ENCODE measurements around the gene DNAH6.
A peak's percentile ranks its signal among the peaks of the same experiment; 100 is the strongest.
"Not testable (repeated sequence)": the region's sequence is repeated elsewhere in the genome, so short reads cannot be mapped to it uniquely, and the experiment has no call there.

Gene DNAH6

DNA sequence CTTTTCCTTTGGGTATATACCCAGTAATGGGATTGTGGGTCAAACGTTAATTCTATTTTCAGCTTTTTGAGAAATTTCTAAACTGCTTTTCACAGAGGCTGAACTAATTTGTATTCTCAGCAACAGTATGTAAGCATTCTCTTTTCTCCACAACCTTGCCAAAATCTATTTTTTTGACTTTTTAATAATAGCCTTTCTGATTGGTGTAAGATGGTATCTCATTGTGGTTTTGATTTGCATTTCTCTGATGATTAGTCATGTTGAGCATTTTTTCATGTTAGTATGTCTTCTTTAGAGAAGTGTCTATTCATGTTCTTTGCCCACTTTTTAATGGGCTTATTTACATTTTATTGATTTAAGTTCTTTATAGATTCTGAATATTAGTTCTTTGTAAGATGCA is 219.1 kb downstream of the DNAH6 start:
- no peak for DNase-seq (ENCODE audit: low read depth, low spot score)

GRCh38 chr2:84741182-84741822 is 225.0 kb downstream of the DNAH6 start:
- peak; percentile 2 for DNase-seq (ENCODE audit: low read depth, low spot score)

DNA sequence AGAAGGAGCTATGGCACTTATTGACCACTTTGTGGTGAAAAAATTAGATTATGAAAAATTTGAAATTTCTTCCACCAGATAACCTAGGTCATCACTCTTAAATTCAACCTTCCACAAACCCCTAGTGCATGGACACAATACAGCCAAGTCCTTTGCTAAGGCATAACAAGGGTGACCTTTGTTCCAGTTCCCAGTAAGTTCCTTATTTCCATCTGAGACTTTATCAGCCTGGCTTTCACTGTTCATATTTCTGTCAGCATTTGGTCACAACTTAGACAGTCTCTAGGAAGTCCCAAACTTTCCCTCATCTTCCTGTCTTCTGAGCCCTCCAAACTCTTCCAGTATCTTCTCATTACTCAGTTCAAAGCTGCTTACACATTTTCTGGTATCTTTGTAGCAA is 232.0 kb downstream of the DNAH6 start:
- no peak for DNase-seq (ENCODE audit: low read depth, low spot score)

DNA sequence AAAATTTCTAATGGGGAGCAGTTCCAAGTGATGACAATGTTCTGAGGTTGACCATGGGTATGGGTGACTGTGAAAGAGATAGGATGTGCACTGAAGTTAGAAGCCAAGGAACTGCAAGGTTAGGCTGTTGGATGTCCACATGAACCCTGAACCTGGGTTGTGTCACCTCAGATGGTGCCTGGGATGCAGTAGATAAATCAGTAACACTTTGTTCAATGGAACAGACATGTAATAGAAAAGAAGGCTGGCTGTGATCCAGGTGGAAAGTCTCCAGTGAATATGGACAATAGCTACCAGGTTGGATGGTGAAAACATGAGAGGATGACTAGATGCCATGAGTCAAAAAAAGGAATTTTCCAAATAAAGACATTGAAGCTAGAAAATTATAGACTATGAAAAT is 233.1 kb downstream of the DNAH6 start:
- no peak for DNase-seq (ENCODE audit: low read depth, low spot score)

DNA sequence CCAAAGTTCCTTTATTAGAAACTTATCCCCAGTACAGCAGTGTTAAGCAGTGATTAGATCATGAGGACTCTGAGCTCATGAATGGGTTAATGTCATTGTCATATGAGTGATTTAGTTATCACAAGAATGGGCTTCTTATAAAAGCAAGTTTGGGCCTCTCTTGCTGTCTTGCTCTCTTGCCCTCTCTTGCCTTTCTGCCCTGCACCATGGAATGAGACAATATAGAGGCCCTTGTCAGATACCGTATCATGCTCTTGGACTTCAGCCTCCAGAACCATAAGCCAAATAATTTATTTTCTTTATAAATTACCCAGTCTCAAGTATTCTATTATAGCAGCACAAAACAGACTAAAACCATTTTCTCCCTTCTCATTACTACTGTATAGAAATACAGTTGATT is 238.8 kb downstream of the DNAH6 start:
- DNase-seq (ENCODE audit: low read depth, low spot score), result no peak

DNA sequence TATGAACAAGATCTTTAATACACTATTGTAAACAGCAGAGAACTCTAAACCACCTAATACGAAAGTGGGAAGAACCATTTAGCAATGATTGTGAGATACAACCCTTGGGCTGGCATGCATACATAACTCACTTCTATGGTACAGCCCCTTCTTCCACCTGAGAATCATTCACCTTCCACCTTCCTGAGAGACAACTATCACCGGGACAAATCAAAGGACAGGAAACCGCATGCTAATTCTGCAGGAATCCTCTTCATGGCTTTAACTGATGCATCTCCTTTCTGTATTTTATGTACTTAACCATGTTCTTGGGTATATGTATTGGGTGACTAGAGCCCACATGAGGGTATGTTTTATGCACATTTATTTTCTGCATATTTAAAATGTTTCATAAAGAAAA is 241.3 kb downstream of the DNAH6 start:
- no peak for DNase-seq (ENCODE audit: low read depth, low spot score)

DNA sequence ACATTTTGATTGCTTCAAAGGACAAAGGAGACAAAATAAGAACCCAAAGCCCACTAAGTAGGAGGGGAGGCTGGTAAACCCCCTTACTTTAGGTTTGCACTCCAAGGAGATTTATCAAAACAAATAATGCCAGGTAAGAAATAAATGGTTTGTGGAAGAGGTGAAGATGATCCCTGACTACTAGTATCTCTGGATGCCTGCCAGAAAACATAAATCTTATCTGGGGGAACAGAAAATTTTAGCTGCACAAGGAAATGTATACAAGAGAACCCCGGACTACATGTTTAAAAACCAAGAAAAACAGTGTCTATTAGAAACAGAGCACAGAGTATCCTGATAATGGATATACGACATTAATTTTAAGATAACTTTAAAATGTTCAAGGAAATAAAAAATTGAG is 250.5 kb downstream of the DNAH6 start:
- no peak for DNase-seq (ENCODE audit: low read depth, low spot score)

- no peak for DNase-seq (ENCODE audit: low read depth, low spot score)
These were observed 252.5 kb downstream of the DNAH6 start for GRCh38 chr2:84768840-84769239.

DNA sequence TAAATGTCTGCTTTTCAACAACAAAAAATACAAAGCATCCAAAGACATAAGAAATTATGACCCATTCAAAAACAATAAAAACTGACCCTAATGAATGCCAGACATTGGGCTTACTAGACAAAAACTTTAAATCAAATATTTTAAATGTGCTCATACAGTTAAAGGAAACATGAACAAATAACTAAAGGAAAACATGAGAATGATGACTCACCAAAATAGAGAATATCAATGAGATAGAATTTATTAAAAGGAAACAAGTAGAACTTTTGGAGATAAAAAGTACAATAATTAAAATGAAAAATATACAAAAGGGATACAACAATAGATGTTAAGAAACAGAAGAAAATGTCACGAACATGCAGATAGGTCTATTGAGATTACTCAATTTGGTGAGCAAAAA is 254.0 kb downstream of the DNAH6 start:
- no peak for DNase-seq (ENCODE audit: low read depth, low spot score)

DNA sequence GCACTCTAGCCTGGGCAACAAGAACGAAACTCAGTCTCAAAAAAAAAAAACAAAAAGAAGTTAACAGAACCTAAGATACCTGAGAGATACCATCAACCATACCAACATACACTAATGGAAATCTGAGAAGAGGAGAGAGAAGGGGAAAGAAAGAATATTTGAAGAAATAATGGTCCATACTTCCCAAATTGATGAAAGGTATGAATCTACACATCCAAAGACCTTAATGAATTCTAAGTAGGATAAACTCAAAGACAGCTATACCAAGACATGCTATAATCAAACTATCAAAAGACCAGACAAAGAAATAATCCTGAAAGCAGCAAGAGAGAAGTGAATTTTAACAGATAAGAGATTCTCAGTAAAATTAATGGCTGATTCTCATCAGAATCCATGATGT is 255.0 kb downstream of the DNAH6 start:
- no peak for DNase-seq (ENCODE audit: low read depth, low spot score)

- not testable (repeated sequence) for DNase-seq (ENCODE audit: low read depth, low spot score)
These were observed 257.3 kb downstream of the DNAH6 start for GRCh38 chr2:84773562-84773961.

DNA sequence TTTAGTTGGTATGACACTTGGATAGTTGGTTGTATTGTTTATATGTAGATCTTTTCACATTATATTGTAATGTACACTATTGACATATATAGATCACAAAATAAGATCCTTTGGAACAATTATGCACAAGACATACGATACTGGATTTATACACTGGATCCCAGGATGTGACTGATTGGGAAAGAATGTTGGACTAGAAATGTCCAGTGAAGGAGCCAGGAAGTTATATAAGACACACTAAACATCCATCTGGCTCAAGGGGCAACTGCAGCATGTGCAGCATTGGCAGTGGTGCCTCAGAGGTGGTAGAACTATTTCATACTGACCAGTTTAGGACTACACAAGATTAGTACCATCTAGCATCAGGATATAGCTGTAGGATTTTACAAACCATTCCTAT is 259.7 kb downstream of the DNAH6 start:
- DNase-seq (ENCODE audit: low read depth, low spot score), result no peak

DNA sequence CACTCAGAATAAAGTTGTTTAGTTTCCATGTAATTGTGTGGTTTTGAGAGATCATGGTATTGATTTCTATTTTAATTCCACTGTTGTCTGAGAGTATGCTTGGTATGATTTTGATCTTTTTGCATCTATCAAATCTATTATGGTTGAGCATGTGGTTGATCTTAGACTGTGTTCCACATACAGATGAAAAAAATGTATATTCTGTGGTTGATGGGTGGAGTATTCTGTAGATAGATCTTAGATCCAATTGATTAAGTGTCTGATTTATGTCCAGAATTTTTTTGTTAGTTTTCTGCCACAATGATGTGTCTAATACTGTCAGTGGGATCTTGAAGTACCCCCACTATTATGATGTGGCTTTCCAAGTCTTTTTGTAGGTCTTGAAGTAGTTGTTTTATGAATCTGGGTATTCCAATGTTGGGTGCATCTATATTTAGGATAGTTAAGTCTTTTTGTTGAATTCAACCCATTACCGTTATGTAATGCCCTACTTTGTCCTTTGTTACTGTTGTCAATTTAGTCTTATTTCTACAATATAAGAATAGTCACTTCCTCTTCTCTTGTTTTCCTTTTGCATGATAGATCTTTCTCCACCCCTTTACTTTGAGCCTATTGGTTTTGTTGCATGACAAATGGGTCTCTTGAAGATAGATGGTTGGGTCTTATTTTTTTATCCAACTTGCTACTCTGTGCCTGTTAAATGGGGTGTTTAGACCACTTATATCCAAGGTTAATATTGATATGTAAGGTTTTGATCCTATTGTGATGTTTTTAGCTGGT is 262.8 kb downstream of the DNAH6 start:
- no peak for DNase-seq (ENCODE audit: low read depth, low spot score)

DNA sequence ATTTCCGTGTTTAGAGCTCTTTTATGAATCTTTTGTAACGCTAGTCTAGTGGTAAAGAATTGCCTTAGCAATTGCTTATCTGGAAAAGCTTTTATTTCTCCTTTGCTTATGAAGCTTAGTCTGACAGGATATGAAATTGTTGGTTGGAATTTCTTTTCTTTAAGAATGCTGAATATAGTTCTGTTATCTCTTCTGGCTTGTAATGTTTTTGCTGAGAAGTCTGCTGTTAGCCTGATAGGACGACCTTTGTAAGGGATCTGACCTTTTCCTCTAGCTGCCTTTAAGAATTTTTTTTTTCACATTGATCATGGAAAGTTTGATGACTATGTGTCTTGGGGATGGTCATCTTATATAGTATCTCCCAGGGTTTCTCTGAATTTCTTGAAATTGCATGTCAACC is 263.5 kb downstream of the DNAH6 start:
- no peak for DNase-seq (ENCODE audit: low read depth, low spot score)

DNA sequence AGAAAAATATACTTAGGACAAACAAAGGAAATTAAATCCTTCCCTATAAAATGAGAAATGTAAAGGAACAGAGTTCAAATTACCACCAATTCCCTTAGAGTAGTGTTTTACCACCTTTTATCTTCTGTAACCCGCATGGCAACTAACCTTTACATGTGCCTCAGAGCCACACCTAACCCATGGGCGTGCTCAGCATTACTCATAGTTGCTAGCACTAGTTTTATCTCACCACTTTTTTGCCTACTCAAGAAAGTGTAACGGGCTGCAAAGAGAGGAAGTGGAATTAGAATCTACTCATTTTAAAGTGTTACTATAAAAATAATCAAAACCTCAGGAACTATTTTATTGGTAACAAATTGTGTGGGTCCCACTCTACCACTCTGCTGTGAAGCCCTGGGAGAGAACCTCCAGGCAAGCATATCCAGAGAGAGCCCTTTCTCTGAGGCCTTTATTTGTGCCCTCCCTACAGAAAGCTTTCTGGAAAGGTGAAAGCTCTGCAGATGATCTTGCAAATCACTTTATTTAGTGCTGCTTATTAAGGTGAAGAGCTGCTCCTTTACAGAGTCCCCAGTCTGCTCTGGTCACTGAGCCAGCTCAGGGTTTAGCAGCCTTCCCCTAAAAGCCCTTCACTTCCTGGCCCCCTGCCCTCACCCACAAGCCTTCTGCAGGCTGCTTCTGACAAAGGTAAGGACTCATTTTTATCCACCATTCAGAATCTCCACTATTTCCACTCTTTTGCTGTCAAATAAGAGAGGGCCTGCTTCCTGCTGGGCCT is 265.8 kb downstream of the DNAH6 start:
- DNase-seq (ENCODE audit: low read depth, low spot score), result peak; percentile 26

- DNase-seq (ENCODE audit: low read depth, low spot score), result no peak
These were observed 266.6 kb downstream of the DNAH6 start for GRCh38 chr2:84782717-84783442.

DNA sequence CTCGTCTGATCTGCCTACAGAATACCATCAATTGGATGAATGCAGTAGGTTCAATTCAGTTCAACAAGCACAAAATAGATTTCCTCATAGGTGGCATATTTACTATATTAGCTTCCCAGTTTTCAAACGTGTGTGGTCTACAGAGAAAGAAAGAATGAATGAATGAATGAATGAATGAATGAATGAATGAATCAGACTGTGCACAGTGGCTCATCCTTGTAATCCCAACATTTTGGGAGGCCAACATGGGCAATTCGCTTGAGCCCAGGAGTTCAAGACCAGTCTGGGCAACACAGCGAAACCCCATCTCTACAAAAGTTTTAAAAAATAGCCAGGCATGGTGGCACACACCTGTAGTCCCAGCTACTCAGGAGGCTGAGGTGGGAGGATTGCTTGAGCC is 269.7 kb downstream of the DNAH6 start:
- DNase-seq (ENCODE audit: low read depth, low spot score), result no peak

DNA sequence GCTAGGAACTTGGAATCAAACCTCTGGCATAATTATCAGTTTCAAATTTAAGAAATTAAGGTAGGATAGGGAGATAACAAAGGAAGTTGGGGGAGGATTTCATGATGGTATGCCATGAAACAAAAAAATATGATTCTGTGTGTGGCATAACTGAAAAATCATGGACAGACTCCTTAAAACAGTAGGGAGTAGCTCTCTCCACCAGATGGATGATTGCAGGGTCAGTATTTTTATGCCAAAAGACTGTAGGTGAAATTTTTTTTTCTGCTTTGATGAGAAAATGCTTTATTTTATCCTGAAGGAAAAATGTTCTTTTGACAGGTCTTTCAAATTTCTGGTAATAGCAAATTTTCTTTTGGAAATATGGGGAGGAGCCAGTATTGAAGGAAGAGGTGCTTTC is 270.3 kb downstream of the DNAH6 start:
- no peak for DNase-seq (ENCODE audit: low read depth, low spot score)

DNA sequence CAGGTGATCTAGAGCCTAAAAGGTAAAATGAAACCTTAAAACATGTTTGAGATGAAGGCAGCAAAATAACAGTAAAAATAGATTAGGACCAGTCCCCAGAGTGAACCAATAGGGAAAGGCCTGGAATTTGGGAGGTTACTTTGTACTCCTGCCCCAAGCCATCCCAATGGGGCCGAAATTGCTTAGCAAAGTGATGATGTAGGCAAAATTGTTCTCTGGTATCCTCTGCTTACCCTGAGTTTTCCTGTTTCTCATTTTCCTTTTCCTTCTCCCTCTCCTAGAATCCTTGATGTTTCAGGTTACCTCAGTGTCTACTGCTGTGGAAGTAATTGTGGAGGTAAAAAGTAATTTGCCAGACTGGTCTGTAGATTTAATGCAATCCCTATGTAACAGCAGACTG is 271.7 kb downstream of the DNAH6 start:
- DNase-seq (ENCODE audit: low read depth, low spot score), result no peak

GRCh38 chr2:84788498-84788897 is 272.2 kb downstream of the DNAH6 start:
- no peak for DNase-seq (ENCODE audit: low read depth, low spot score)

DNA sequence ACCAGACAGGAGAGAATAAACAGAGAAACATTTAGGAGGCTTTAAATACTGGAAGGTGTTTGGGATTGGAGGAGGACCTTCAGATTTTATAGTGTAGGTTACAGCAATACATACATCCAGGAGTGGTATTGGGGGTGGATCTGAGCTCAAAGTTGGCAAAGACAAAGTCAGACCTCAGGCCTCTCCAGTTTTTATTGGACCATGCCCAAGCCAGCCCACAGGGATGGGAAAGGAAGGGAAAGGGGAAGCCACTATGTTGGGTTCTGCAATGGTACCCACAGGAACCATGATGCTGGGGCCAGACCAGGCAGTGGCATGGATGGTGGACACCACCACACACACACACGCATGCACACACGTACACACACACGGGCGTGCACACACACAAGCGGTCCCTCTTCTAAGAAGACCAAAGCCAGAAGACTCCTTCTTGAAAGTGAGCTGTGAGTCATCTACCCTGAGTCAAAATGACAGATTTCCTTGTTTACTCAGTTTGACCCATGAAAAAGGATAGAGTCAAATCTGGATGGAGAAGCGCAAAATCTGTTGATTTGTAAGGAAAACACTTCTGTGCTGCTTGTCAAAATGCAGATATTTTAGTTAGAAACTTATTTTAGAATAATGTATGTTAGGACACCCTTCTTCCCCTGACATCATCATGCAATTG is 276.7 kb downstream of the DNAH6 start:
- no peak for DNase-seq (ENCODE audit: low read depth, low spot score)

DNA sequence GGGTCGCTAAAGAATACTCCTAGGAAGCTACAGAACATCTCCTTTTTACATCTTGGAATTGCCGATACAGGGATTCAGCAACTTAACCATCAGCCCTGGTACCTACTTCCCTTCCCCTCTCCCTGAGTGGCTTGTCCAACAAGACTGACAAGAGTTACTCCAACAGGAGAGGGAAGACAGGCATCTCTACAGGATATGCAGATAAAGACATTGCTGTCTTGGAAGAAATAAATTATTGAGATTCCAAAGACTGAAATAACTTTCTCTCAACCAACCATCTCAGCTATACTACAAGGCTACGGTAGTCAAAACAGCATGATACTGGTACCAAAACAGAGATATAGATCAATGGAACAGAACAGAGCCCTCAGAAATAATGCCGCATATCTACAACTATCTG is 277.3 kb downstream of the DNAH6 start:
- no peak for DNase-seq (ENCODE audit: low read depth, low spot score)
